C4-2B (cell line): ENCODE measurements around the gene CARD8.

Source experiments
- CTCF ChIP-seq: fragments of 450-650 bp; conservative IDR thresholded peaks from 2 replicates; pipeline ENCODE4 v1.5.1; 2017; ENCODE audit warnings: mild to moderate bottlenecking
- ZFX ChIP-seq: fragments of 450-650 bp; IDR thresholded peaks from 2 replicates; pipeline ENCODE4 v1.6.1; 2017

GRCh38 chr19:48239120-48239519, 16.6 kb downstream of the CARD8 start:
- TF ChIP-seq CTCF, result no peak
- TF ChIP-seq ZFX, result no peak
